ENCODE measurements around the gene LSM14A. TPM values are rescaled to one million over a fixed set of nuclear protein-coding genes. Genes with fewer than 3 reads are reported as not detected.

Gene LSM14A
- total RNA-seq, 1 experiment from 2014 or later: 199 TPM

- H4K20me1 ChIP-seq (ENCODE audit: control insufficient read depth, insufficient read depth, insufficient read length): no peaks in the 10 kb centered on the region
- no peak overlapping the region for H2AFZ ChIP-seq (ENCODE audit: low read length)
- no peaks in the 10 kb centered on the region for H3K9me3 ChIP-seq (ENCODE audit: control insufficient read depth, low read depth, low read length)
- no peak overlapping the region for H2AK5ac ChIP-seq (ENCODE audit: insufficient read length, low read length)
- Mint-ChIP-seq H3K9me3 (peaks cover 0 to 2% of the 10 kb centered on the region in 2 experiments; a peak in 1 of 5 replicates), H3K27ac (peak overlapping the region in 2 of 3 experiments; percentile 96 to 99; a peak in 3 of 7 replicates), H3K4me1 (peaks cover 0 to 9% of the 10 kb centered on the region in 2 experiments; a peak in 3 of 4 replicates), H3K36me3 (ENCODE audit: insufficient read depth in 1 of 3, low read depth in 3 of 3) (no peaks in the 10 kb centered on the region), H3K4me3 (peak overlapping the region; percentile 89 to 94), H3K27me3 (ENCODE audit: low read depth) (no peaks in the 10 kb centered on the region; the same call in 1 of the 2 replicates)
- H3K18ac ChIP-seq (ENCODE audit: insufficient read length, low read depth, low read length): no peak overlapping the region
- H2BK120ac ChIP-seq (ENCODE audit: low read depth, low read length, poor library complexity, severe bottlenecking): no peak overlapping the region
- no peak overlapping the region for H4K8ac ChIP-seq (replicated peaks; ENCODE audit: insufficient read length, low read depth, low read length)
- H3K56ac ChIP-seq (ENCODE audit: insufficient read length, low read depth, low read length): no peak overlapping the region
- no peaks in the 10 kb centered on the region for H3K27me3 ChIP-seq (ENCODE audit: insufficient read depth, low read length)
- H3K4me1 ChIP-seq (ENCODE audit: insufficient read depth, low read length): no peaks in the 10 kb centered on the region
- no peak overlapping the region for H3T11ph ChIP-seq (ENCODE audit: low read length)
- H3K23me2 ChIP-seq (ENCODE audit: insufficient read length, low read depth, low read length, poor library complexity, severe bottlenecking): peaks cover 5% of the 10 kb centered on the region
- H2BK15ac ChIP-seq (ENCODE audit: low read depth, low read length): no peak overlapping the region
- DNase-seq: no peak
- TF ChIP-seq, protein P1, sequence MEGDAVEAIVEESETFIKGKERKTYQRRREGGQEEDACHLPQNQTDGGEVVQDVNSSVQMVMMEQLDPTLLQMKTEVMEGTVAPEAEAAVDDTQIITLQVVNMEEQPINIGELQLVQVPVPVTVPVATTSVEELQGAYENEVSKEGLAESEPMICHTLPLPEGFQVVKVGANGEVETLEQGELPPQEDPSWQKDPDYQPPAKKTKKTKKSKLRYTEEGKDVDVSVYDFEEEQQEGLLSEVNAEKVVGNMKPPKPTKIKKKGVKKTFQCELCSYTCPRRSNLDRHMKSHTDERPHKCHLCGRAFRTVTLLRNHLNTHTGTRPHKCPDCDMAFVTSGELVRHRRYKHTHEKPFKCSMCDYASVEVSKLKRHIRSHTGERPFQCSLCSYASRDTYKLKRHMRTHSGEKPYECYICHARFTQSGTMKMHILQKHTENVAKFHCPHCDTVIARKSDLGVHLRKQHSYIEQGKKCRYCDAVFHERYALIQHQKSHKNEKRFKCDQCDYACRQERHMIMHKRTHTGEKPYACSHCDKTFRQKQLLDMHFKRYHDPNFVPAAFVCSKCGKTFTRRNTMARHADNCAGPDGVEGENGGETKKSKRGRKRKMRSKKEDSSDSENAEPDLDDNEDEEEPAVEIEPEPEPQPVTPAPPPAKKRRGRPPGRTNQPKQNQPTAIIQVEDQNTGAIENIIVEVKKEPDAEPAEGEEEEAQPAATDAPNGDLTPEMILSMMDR (conservative IDR thresholded peaks at IDR 0.05): no peak
- H3K14ac ChIP-seq (ENCODE audit: insufficient read depth, low read length): no peak overlapping the region; the same call in 1 of the 2 replicates
- no peak overlapping the region for H3K4ac ChIP-seq (ENCODE audit: low read depth, low read length)
- H3K9ac ChIP-seq (ENCODE audit: extremely low read depth, insufficient read length, low read length): peak overlapping the region; percentile 88
- H3K4me2 ChIP-seq (ENCODE audit: insufficient read depth, insufficient read length, low read length): peak overlapping the region; percentile 98
- H2BK12ac ChIP-seq (ENCODE audit: insufficient read length, low read depth, low read length): no peak overlapping the region
- H3K79me2 ChIP-seq (ENCODE audit: insufficient read depth, low read length): no peaks in the 10 kb centered on the region
- no peak overlapping the region for H2BK20ac ChIP-seq (ENCODE audit: low read depth, low read length, poor library complexity, severe bottlenecking)
- H2BK5ac ChIP-seq (ENCODE audit: insufficient read length, low read length): no peak overlapping the region
- no peaks in the 10 kb centered on the region for H3K79me1 ChIP-seq (ENCODE audit: insufficient read depth, low read depth, low read length, poor library complexity, severe bottlenecking)
- peak overlapping the region; percentile 37 for H3K27ac ChIP-seq (ENCODE audit: insufficient read length, low read depth, low read length)
- H3K23ac ChIP-seq (ENCODE audit: insufficient read length, low read depth, low read length): no peak overlapping the region
- no peak overlapping the region for H4K5ac ChIP-seq (ENCODE audit: insufficient read length, low read depth, low read length)
- H4K91ac ChIP-seq (ENCODE audit: insufficient read length, low read depth, low read length): no peak overlapping the region
- WGBS (ENCODE audit: extremely low coverage, insufficient read length, low lambda C conversion rate): no CpG with 5 or more reads among the region's 24 CpGs
These were observed 37.1 kb upstream of the LSM14A start for GRCh38 chr19:34135054-34135800.

Data from H9 (cell line).